ENCODE measurements around the gene AIF1.

Gene AIF1

GRCh38 chr6:31658983-31659648 is 44.1 kb downstream of the AIF1 start:
- Histone ChIP-seq H3K79me2 (ENCODE audit: control insufficient read depth, low read length) (peaks cover 60% of the 10 kb centered on the region), H3K4me2 (ENCODE audit: low read length) (peak overlapping the region; percentile 92), H3K27me3 (ENCODE audit: control insufficient read depth, low read length) (no peaks in the 10 kb centered on the region), H3K27ac (ENCODE audit: low read depth, low read length) (no peak overlapping the region), H3K9me2 (replicated peaks; ENCODE audit: control insufficient read depth, low read length) (no peaks in the 10 kb centered on the region), H3F3A (ENCODE audit: control insufficient read depth, insufficient read depth) (peaks cover 18% of the 10 kb centered on the region), H3K9me3 (ENCODE audit: control insufficient read depth, insufficient read depth, low read length) (no peaks in the 10 kb centered on the region), H3K4me3 (ENCODE audit: low read length) (peak overlapping the region; percentile 95), H3K36me3 (ENCODE audit: control insufficient read depth, low read length) (peaks cover 53% of the 10 kb centered on the region), H4K20me1 (ENCODE audit: control insufficient read depth, insufficient read depth, low read depth, low read length) (no peaks in the 10 kb centered on the region), H3K4me1 (ENCODE audit: control insufficient read depth, low read length) (peaks cover 54% of the 10 kb centered on the region)
- TF ChIP-seq CTCF (IDR thresholded peaks at IDR 0.05; ENCODE audit: low read depth, low read length, poor library complexity, severe bottlenecking) (no peak), EZH2phosphoT487 (IDR thresholded peaks at IDR 0.05; ENCODE audit: borderline replicate concordance, low read length) (no peak)

- Histone ChIP-seq H3K4me2 (ENCODE audit: low read length) (peak overlapping the region; percentile 92), H3K9me3 (ENCODE audit: control insufficient read depth, insufficient read depth, low read length) (no peaks in the 10 kb centered on the region), H3K4me3 (ENCODE audit: low read length) (peak overlapping the region; percentile 95), H3F3A (ENCODE audit: control insufficient read depth, insufficient read depth) (peaks cover 14% of the 10 kb centered on the region), H3K9me2 (replicated peaks; ENCODE audit: control insufficient read depth, low read length) (no peaks in the 10 kb centered on the region), H3K36me3 (ENCODE audit: control insufficient read depth, low read length) (peaks cover 60% of the 10 kb centered on the region), H4K20me1 (ENCODE audit: control insufficient read depth, insufficient read depth, low read depth, low read length) (no peaks in the 10 kb centered on the region), H3K27ac (ENCODE audit: low read depth, low read length) (peak overlapping the region; percentile 57), H3K27me3 (ENCODE audit: control insufficient read depth, low read length) (no peaks in the 10 kb centered on the region), H3K79me2 (ENCODE audit: control insufficient read depth, low read length) (peaks cover 64% of the 10 kb centered on the region), H3K4me1 (ENCODE audit: control insufficient read depth, low read length) (peaks cover 57% of the 10 kb centered on the region)
- TF ChIP-seq EZH2phosphoT487 (IDR thresholded peaks at IDR 0.05; ENCODE audit: borderline replicate concordance, low read length) (no peak), CTCF (IDR thresholded peaks at IDR 0.05; ENCODE audit: low read depth, low read length, poor library complexity, severe bottlenecking) (no peak)
These were observed 44.8 kb downstream of the AIF1 start for GRCh38 chr6:31659649-31660380.

DNA sequence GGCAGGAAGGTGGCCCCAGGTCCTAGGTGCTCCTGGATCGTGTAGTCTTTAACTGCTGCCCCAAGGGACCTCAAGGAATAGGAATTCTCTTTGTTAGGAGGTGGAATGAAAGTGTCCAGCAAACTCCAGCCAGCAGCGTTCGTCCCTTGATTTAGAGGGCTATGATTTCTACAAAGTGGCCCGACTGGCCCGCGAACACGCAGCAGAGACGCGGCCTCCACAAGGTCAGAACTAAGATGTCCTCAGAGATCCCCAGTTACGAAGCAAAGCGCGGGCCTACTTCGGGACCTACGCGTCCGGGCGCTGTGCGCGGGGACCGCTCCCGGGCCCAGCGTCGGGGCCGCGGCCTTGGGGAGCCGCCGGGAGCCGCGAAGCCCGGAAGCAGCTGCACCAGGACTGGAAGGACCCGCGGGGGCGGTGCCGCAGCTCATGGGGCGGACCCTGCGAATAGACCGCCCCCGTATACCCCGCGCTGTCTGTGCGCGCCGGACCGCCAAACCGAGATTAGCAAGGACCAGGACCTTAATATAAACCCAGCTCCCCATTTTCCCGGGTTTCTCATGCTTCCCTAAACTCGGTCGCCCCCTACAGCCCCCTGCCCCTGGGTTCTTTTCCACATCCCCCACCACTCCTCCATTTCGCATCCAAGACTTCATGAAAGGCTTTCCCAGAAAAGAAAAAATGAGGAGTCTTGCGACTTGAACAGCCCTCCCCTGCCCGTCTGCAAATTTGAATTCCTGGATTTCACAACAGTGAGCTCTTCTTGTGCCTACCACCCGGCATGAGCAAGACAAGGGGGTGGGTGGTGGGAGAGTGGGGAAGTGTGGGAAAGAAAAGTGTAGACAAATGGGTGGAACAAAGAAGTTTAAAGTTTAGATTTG is 45.6 kb downstream of the AIF1 start, which contains the start of gene C6orf47:
Gene C6orf47 (minus strand): TSS at position 398 of the 881 bp plus-strand sequence. CDS start 831 bp downstream, outside the sequence.
- peaks cover 64% of the 10 kb centered on the region for H3K79me2 ChIP-seq (ENCODE audit: control insufficient read depth, low read length)
- no peak for TF ChIP-seq CTCF (IDR thresholded peaks at IDR 0.05; ENCODE audit: low read depth, low read length, poor library complexity, severe bottlenecking)
- TF ChIP-seq EZH2phosphoT487 (IDR thresholded peaks at IDR 0.05; ENCODE audit: borderline replicate concordance, low read length) = no peak
- peak within 1 kb of the TSS; percentile 57 for H3K27ac ChIP-seq (ENCODE audit: low read depth, low read length)
- H3K4me1 ChIP-seq (ENCODE audit: control insufficient read depth, low read length) = peaks cover 57% of the 10 kb centered on the region
- no peaks in the 10 kb centered on the region for H3K27me3 ChIP-seq (ENCODE audit: control insufficient read depth, low read length)
- peak within 1 kb of the TSS; percentile 92 for H3K4me2 ChIP-seq (ENCODE audit: low read length)
- H3K9me3 ChIP-seq (ENCODE audit: control insufficient read depth, insufficient read depth, low read length) = no peaks in the 10 kb centered on the region
- no peaks in the 10 kb centered on the region for H4K20me1 ChIP-seq (ENCODE audit: control insufficient read depth, insufficient read depth, low read depth, low read length)
- H3K4me3 ChIP-seq (ENCODE audit: low read length) = peak within 1 kb of the TSS; percentile 95
- no peaks in the 10 kb centered on the region for H3K9me2 ChIP-seq (replicated peaks; ENCODE audit: control insufficient read depth, low read length)
- H3K36me3 ChIP-seq (ENCODE audit: control insufficient read depth, low read length) = peaks cover 60% of the 10 kb centered on the region
- H3F3A ChIP-seq (ENCODE audit: control insufficient read depth, insufficient read depth) = peaks cover 15% of the 10 kb centered on the region

Measured in DOHH2 (cell line).